Astrocyte (in vitro differentiated cells and primary cell): ENCODE results near the gene UBE2U. TPM values are rescaled to one million over a fixed set of nuclear protein-coding genes. Genes with fewer than 3 reads are reported as not detected.

Experiments
- DNase-seq: peaks from one replicate; pipeline ENCODE4 v3.0.0-alpha.2; 2010; ENCODE audit warnings: low read depth
- FAIRE-seq: peaks from 2 replicates; lab custom pipeline; 2011; peaks lifted over from hg19 to GRCh38; lab: Jason Lieb, UNC
- H2AFZ ChIP-seq: 2 replicates; pipeline ENCODE4 v1.6.0; 2012; ENCODE audit warnings: low read depth, low read length, inconsistent platforms
- H3K27ac ChIP-seq: 2 replicates; pipeline ENCODE4 v1.5.1; 2011; ENCODE audit warnings: low read depth, low read length, inconsistent platforms
- H3K27me3 ChIP-seq: 2 replicates; pipeline ENCODE4 v1.6.0; 2011; ENCODE audit warnings: low read length, inconsistent platforms; ENCODE audit not compliant: insufficient read depth
- H3K36me3 ChIP-seq: 2 replicates; pipeline ENCODE4 v1.5.1; 2011; ENCODE audit warnings: low read length, inconsistent platforms; ENCODE audit not compliant: insufficient read depth
- H3K4me1 ChIP-seq: 2 replicates; pipeline ENCODE4 v1.5.1; 2011; ENCODE audit warnings: low read length, inconsistent platforms; ENCODE audit not compliant: insufficient read depth
- H3K4me2 ChIP-seq: 2 replicates; pipeline ENCODE4 v1.6.0; 2012; ENCODE audit warnings: low read length, inconsistent platforms
- H3K4me3 ChIP-seq: 2 replicates; pipeline ENCODE4 v1.5.1; 2011; ENCODE audit warnings: low read depth, mild to moderate bottlenecking, low read length, inconsistent platforms; ENCODE audit not compliant: insufficient read depth
- H3K79me2 ChIP-seq: 2 replicates; pipeline ENCODE4 v1.6.0; 2012; ENCODE audit warnings: mild to moderate bottlenecking, low read length, inconsistent platforms; ENCODE audit not compliant: insufficient read depth
- H3K9ac ChIP-seq: 2 replicates; pipeline ENCODE4 v1.6.0; 2012; ENCODE audit warnings: mild to moderate bottlenecking, low read length, inconsistent platforms
- H3K9me3 ChIP-seq: 2 replicates; pipeline ENCODE4 v1.5.1; 2012; ENCODE audit warnings: low read depth, mild to moderate bottlenecking, low read length, inconsistent platforms; ENCODE audit not compliant: insufficient read depth
- H4K20me1 ChIP-seq: 2 replicates; pipeline ENCODE4 v1.6.0; 2012; ENCODE audit warnings: low read length, inconsistent platforms; ENCODE audit not compliant: insufficient read depth
- H3K27ac Mint-ChIP-seq: one replicate; pipeline ENCODE4 v1.8.0; 2021; ENCODE audit warnings: mild to moderate bottlenecking, mixed read lengths; ENCODE audit not compliant: unreplicated experiment
- H3K27me3 Mint-ChIP-seq: one replicate; pipeline ENCODE4 v1.8.0; 2021; ENCODE audit warnings: low read depth, mixed read lengths; ENCODE audit not compliant: unreplicated experiment
- H3K36me3 Mint-ChIP-seq: one replicate; pipeline ENCODE4 v1.8.0; 2021; ENCODE audit warnings: low read depth, mixed read lengths; ENCODE audit not compliant: unreplicated experiment
- H3K4me1 Mint-ChIP-seq: one replicate; pipeline ENCODE4 v1.8.0; 2021; ENCODE audit warnings: low read depth, mixed read lengths; ENCODE audit not compliant: unreplicated experiment
- H3K4me3 Mint-ChIP-seq: one replicate; pipeline ENCODE4 v1.8.0; 2021; ENCODE audit warnings: mild to moderate bottlenecking, moderate library complexity, mixed read lengths; ENCODE audit not compliant: unreplicated experiment
- H3K9me3 Mint-ChIP-seq: one replicate; pipeline ENCODE4 v1.8.0; 2021; ENCODE audit warnings: mild to moderate bottlenecking, mixed read lengths; ENCODE audit not compliant: unreplicated experiment
- EZH2 ChIP-seq: IDR thresholded peaks from 2 replicates; pipeline ENCODE4 v1.6.1; 2012; ENCODE audit warnings: mild to moderate bottlenecking, low read length, inconsistent platforms; ENCODE audit not compliant: insufficient read depth
- total RNA-seq: library from RNA; stranded (reverse); gene quantifications from 2 replicates; pipeline ENCODE4 v1.2.1, GENCODE V29; 2021
- TF ChIP-seq, protein P1 (sequence below): IDR thresholded peaks from 2 replicates; pipeline ENCODE4 v1.5.1; 2011; ENCODE audit warnings: low read depth, mild to moderate bottlenecking, inconsistent platforms, low read length, moderate library complexity; ENCODE audit not compliant: insufficient read depth

Gene UBE2U
- total RNA-seq, 1 donor from 2014 or later, result not detected

DNA sequence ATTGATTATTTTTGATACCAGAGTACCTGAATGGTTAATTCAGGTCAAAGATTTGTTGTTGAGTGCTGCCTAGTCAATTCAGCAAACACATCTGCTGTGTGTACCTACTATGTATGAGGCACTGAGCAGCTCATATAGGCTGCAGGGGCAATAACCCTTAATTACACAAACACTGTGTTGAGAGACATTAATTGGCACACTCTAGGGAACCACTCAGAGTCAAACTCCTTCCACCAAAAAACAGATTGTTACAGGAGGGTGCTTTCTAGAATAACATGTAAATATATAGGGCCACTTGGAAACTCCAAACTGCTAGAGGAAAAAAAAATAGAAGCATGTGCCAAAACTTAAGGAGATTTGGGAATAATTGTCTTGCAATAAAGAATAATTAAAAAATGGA lies 31.3 kb downstream of the UBE2U start:
- no peak for FAIRE-seq
- H3K79me2 ChIP-seq, result no peaks in the 10 kb centered on the region
- Mint-ChIP-seq H3K4me3 (no peak overlapping the region), H3K4me1 (peaks cover 4% of the 10 kb centered on the region), H3K9me3 (peaks cover 4% of the 10 kb centered on the region), H3K27ac (no peak overlapping the region), H3K36me3 (no peaks in the 10 kb centered on the region), H3K27me3 (peaks cover 3% of the 10 kb centered on the region)
- DNase-seq, result no peak
- H3K27me3 ChIP-seq, result peaks cover 7% of the 10 kb centered on the region
- H3K4me2 ChIP-seq, result no peak overlapping the region
- no peaks in the 10 kb centered on the region for H4K20me1 ChIP-seq
- H3K9ac ChIP-seq, result no peak overlapping the region
- H3K36me3 ChIP-seq, result no peaks in the 10 kb centered on the region
- H3K4me1 ChIP-seq, result no peaks in the 10 kb centered on the region
- H2AFZ ChIP-seq, result no peak overlapping the region
- H3K27ac ChIP-seq, result no peak overlapping the region
- TF ChIP-seq, protein P1, sequence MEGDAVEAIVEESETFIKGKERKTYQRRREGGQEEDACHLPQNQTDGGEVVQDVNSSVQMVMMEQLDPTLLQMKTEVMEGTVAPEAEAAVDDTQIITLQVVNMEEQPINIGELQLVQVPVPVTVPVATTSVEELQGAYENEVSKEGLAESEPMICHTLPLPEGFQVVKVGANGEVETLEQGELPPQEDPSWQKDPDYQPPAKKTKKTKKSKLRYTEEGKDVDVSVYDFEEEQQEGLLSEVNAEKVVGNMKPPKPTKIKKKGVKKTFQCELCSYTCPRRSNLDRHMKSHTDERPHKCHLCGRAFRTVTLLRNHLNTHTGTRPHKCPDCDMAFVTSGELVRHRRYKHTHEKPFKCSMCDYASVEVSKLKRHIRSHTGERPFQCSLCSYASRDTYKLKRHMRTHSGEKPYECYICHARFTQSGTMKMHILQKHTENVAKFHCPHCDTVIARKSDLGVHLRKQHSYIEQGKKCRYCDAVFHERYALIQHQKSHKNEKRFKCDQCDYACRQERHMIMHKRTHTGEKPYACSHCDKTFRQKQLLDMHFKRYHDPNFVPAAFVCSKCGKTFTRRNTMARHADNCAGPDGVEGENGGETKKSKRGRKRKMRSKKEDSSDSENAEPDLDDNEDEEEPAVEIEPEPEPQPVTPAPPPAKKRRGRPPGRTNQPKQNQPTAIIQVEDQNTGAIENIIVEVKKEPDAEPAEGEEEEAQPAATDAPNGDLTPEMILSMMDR, result no peak
- no peak for TF ChIP-seq EZH2
- H3K4me3 ChIP-seq, result no peak overlapping the region
- no peaks in the 10 kb centered on the region for H3K9me3 ChIP-seq

DNA sequence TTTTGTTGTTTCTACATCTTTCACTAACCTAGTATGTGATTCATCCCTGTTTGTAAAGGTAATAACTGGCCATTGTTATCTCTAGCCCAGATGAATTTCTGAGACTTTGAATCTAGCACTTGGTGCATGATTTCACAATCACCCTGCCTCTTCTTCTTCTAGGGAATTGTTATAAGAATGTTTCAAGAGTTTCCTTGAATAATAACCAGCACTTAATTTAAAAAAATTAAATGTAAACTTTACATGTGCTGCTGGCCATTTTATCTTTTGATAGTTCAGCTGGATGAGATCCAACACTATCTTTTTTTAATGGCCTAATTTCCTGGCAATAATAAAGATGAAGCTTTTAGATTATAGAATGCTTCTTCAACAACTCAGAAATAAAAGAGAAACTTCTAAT lies 31.8 kb downstream of the UBE2U start:
- H3K27me3 Mint-ChIP-seq, result peaks cover 3% of the 10 kb centered on the region
- no peak overlapping the region for H3K27ac Mint-ChIP-seq
- no peak for TF ChIP-seq EZH2
- TF ChIP-seq, protein P1, result no peak
- no peak overlapping the region for H3K4me3 ChIP-seq
- H3K4me2 ChIP-seq, result no peak overlapping the region
- no peaks in the 10 kb centered on the region for H3K4me1 ChIP-seq
- H3K9ac ChIP-seq, result no peak overlapping the region
- peaks cover 7% of the 10 kb centered on the region for H3K27me3 ChIP-seq
- no peaks in the 10 kb centered on the region for H3K36me3 ChIP-seq
- H3K4me3 Mint-ChIP-seq, result no peak overlapping the region
- H4K20me1 ChIP-seq, result no peaks in the 10 kb centered on the region
- H3K4me1 Mint-ChIP-seq, result peaks cover 4% of the 10 kb centered on the region
- H3K9me3 Mint-ChIP-seq, result peaks cover 4% of the 10 kb centered on the region
- FAIRE-seq (no peak), DNase-seq (no peak)
- H2AFZ ChIP-seq, result no peak overlapping the region
- no peaks in the 10 kb centered on the region for H3K79me2 ChIP-seq
- H3K27ac ChIP-seq, result no peak overlapping the region
- H3K9me3 ChIP-seq, result no peaks in the 10 kb centered on the region
- no peaks in the 10 kb centered on the region for H3K36me3 Mint-ChIP-seq

DNA sequence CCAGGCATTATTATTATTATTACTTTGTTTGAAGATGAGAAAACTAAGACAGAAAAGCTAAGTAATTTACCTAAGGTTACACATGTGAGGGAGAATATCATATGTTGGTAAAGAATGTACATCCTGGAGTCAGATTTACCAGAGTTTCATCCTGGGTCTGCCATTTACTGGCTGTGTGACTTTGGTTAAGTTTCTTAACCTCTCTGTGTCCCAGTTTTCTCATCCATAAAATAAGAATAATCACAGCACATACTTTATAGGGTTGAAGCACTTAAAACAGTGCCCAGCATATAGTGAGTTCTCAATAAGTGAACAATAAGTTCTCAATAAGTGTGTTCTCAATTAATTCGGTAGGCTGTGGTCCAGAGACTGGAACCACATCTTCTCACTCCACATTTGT lies 32.5 kb downstream of the UBE2U start:
- Histone ChIP-seq H3K4me2 (no peak overlapping the region), H3K36me3 (no peaks in the 10 kb centered on the region), H3K4me3 (no peak overlapping the region), H3K27ac (no peak overlapping the region), H3K9ac (no peak overlapping the region), H2AFZ (no peak overlapping the region), H3K79me2 (no peaks in the 10 kb centered on the region), H3K9me3 (no peaks in the 10 kb centered on the region), H3K4me1 (no peaks in the 10 kb centered on the region), H4K20me1 (no peaks in the 10 kb centered on the region), H3K27me3 (peaks cover 7% of the 10 kb centered on the region)
- no peak for FAIRE-seq
- no peak for TF ChIP-seq EZH2
- TF ChIP-seq, protein P1, result no peak
- peaks cover 4% of the 10 kb centered on the region for H3K4me1 Mint-ChIP-seq
- peaks cover 4% of the 10 kb centered on the region for H3K9me3 Mint-ChIP-seq
- no peaks in the 10 kb centered on the region for H3K36me3 Mint-ChIP-seq
- H3K4me3 Mint-ChIP-seq, result no peak overlapping the region
- no peak for DNase-seq
- H3K27ac Mint-ChIP-seq, result no peak overlapping the region
- peaks cover 3% of the 10 kb centered on the region for H3K27me3 Mint-ChIP-seq
